HUES64 (cell line): ENCODE measurements around the gene BTBD9.

ENCODE experiments used
- H3K27ac ChIP-seq: 2 replicates; pipeline ENCODE4 v1.7.0; 2013; ENCODE audit warnings: low read depth, low read length, inconsistent platforms
- H3K27me3 ChIP-seq: 2 replicates; pipeline ENCODE4 v1.6.1; 2013; ENCODE audit warnings: mild to moderate bottlenecking, low read length; ENCODE audit not compliant: insufficient read depth
- H3K36me3 ChIP-seq: 2 replicates; pipeline ENCODE4 v1.6.1; 2013; ENCODE audit warnings: mild to moderate bottlenecking, low read length; ENCODE audit not compliant: insufficient read depth
- H3K4me1 ChIP-seq: 2 replicates; pipeline ENCODE4 v1.6.1; 2013; ENCODE audit warnings: mild to moderate bottlenecking, low read length, moderate library complexity; ENCODE audit not compliant: insufficient read depth
- H3K4me3 ChIP-seq: 2 replicates; pipeline ENCODE4 v1.5.1; 2013; ENCODE audit warnings: mild to moderate bottlenecking, low read length, moderate library complexity
- H3K9ac ChIP-seq: 2 replicates; pipeline ENCODE4 v1.6.1; 2013; ENCODE audit warnings: mild to moderate bottlenecking, low read depth, low read length
- H3K9me3 ChIP-seq: 2 replicates; pipeline ENCODE4 v1.6.1; 2013; ENCODE audit warnings: low read depth, low read length; ENCODE audit not compliant: insufficient read depth
- WGBS: fragments of 150-250, 120-280 bp; methylation state at CpG from one replicate; pipeline ENCODE4 v1.1.7; 2013; ENCODE audit warnings: missing lambda C conversion rate; 5-methylcytosine and 5-hydroxymethylcytosine counted together

The BTBD9 gene

GRCh38 chr6:38149531-38149930 is 490.2 kb downstream of the BTBD9 start:
- H3K9ac ChIP-seq, result no peak overlapping the region
- no peak overlapping the region for H3K27ac ChIP-seq
- H3K36me3 ChIP-seq, result no peaks in the 10 kb centered on the region
- H3K4me3 ChIP-seq, result no peak overlapping the region
- peaks cover 18% of the 10 kb centered on the region for H3K4me1 ChIP-seq
- no peaks in the 10 kb centered on the region for H3K9me3 ChIP-seq
- no peaks in the 10 kb centered on the region for H3K27me3 ChIP-seq
- WGBS, result 77% methylated on average over 2 of the region's 2 CpGs

GRCh38 chr6:38148606-38149005 is 491.1 kb downstream of the BTBD9 start:
- peaks cover 18% of the 10 kb centered on the region for H3K4me1 ChIP-seq
- H3K27ac ChIP-seq, result no peak overlapping the region
- no peaks in the 10 kb centered on the region for H3K27me3 ChIP-seq
- H3K36me3 ChIP-seq, result no peaks in the 10 kb centered on the region
- H3K9ac ChIP-seq, result no peak overlapping the region
- H3K4me3 ChIP-seq, result no peak overlapping the region
- no peaks in the 10 kb centered on the region for H3K9me3 ChIP-seq
- 89% methylated on average over 2 of the region's 2 CpGs for WGBS

GRCh38 chr6:38146734-38147027 is 493.0 kb downstream of the BTBD9 start:
- 95% methylated on average over 1 of the region's 1 CpG for WGBS
- H3K4me3 ChIP-seq, result no peak overlapping the region
- H3K36me3 ChIP-seq, result no peaks in the 10 kb centered on the region
- no peaks in the 10 kb centered on the region for H3K9me3 ChIP-seq
- no peaks in the 10 kb centered on the region for H3K27me3 ChIP-seq
- H3K9ac ChIP-seq, result no peak overlapping the region
- H3K4me1 ChIP-seq, result peaks cover 18% of the 10 kb centered on the region
- H3K27ac ChIP-seq, result no peak overlapping the region

GRCh38 chr6:38146021-38146733 is 493.6 kb downstream of the BTBD9 start:
- Histone ChIP-seq H3K4me1 (peaks cover 18% of the 10 kb centered on the region), H3K4me3 (no peak overlapping the region), H3K27me3 (no peaks in the 10 kb centered on the region), H3K9ac (no peak overlapping the region), H3K27ac (no peak overlapping the region), H3K36me3 (no peaks in the 10 kb centered on the region), H3K9me3 (no peaks in the 10 kb centered on the region)
- 96% methylated on average over 6 of the region's 8 CpGs for WGBS

- H3K4me1 ChIP-seq, result peaks cover 7% of the 10 kb centered on the region
- H3K4me3 ChIP-seq, result no peak overlapping the region
- 92% methylated on average over 5 of the region's 5 CpGs for WGBS
- H3K9me3 ChIP-seq, result no peaks in the 10 kb centered on the region
- no peaks in the 10 kb centered on the region for H3K27me3 ChIP-seq
- no peaks in the 10 kb centered on the region for H3K36me3 ChIP-seq
- H3K9ac ChIP-seq, result no peak overlapping the region
- H3K27ac ChIP-seq, result no peak overlapping the region
Observed at GRCh38 chr6:38144365-38144945, 495.3 kb downstream of the BTBD9 start.

GRCh38 chr6:38143191-38144150 is 496.3 kb downstream of the BTBD9 start:
- Histone ChIP-seq H3K27me3 (no peaks in the 10 kb centered on the region), H3K36me3 (no peaks in the 10 kb centered on the region), H3K27ac (no peak overlapping the region), H3K4me1 (peaks cover 9% of the 10 kb centered on the region), H3K9ac (no peak overlapping the region), H3K9me3 (no peaks in the 10 kb centered on the region), H3K4me3 (no peak overlapping the region)
- 93% methylated on average over 7 of the region's 8 CpGs for WGBS

GRCh38 chr6:38142178-38142902 is 497.4 kb downstream of the BTBD9 start:
- Histone ChIP-seq H3K27me3 (no peaks in the 10 kb centered on the region), H3K27ac (no peak overlapping the region), H3K4me1 (peaks cover 20% of the 10 kb centered on the region), H3K4me3 (no peak overlapping the region), H3K9ac (no peak overlapping the region), H3K9me3 (no peaks in the 10 kb centered on the region), H3K36me3 (no peaks in the 10 kb centered on the region)
- 92% methylated on average over 7 of the region's 7 CpGs for WGBS

GRCh38 chr6:38141716-38142115 is 498.0 kb downstream of the BTBD9 start:
- Histone ChIP-seq H3K9me3 (no peaks in the 10 kb centered on the region), H3K4me3 (no peak overlapping the region), H3K27me3 (no peaks in the 10 kb centered on the region), H3K9ac (no peak overlapping the region), H3K36me3 (no peaks in the 10 kb centered on the region), H3K27ac (no peak overlapping the region), H3K4me1 (peaks cover 26% of the 10 kb centered on the region)
- 96% methylated on average over 6 of the region's 6 CpGs for WGBS

- H3K36me3 ChIP-seq, result no peaks in the 10 kb centered on the region
- WGBS, result 93% methylated on average over 4 of the region's 4 CpGs
- no peak overlapping the region for H3K27ac ChIP-seq
- H3K27me3 ChIP-seq, result no peaks in the 10 kb centered on the region
- H3K4me1 ChIP-seq, result peaks cover 26% of the 10 kb centered on the region
- H3K9me3 ChIP-seq, result no peaks in the 10 kb centered on the region
- H3K4me3 ChIP-seq, result no peak overlapping the region
- H3K9ac ChIP-seq, result no peak overlapping the region
Observed at GRCh38 chr6:38141085-38141484, 498.6 kb downstream of the BTBD9 start.

GRCh38 chr6:38138374-38138773 is 501.4 kb downstream of the BTBD9 start:
- WGBS, result 20% methylated on average over 5 of the region's 5 CpGs
- Histone ChIP-seq H3K9me3 (no peaks in the 10 kb centered on the region), H3K4me1 (peaks cover 23% of the 10 kb centered on the region), H3K9ac (no peak overlapping the region; the same call in 1 of the 2 replicates), H3K4me3 (peak overlapping the region; percentile 18; the same call in 1 of the 2 replicates), H3K36me3 (no peaks in the 10 kb centered on the region), H3K27me3 (no peaks in the 10 kb centered on the region), H3K27ac (peak overlapping the region; percentile 42; the same call in 1 of the 2 replicates)
